NT2/D1 (cell line): ENCODE data around the gene PGBD5.

Source experiments
- SUZ12 ChIP-seq: IDR thresholded peaks from 2 replicates; pipeline ENCODE4 v1.6.1; 2011; ENCODE audit not compliant: insufficient read length, insufficient read depth; ENCODE audit errors: extremely low read depth
- YY1 ChIP-seq: IDR thresholded peaks from 2 replicates; pipeline ENCODE4 v1.6.1; 2011; ENCODE audit not compliant: insufficient read length, insufficient read depth

DNA sequence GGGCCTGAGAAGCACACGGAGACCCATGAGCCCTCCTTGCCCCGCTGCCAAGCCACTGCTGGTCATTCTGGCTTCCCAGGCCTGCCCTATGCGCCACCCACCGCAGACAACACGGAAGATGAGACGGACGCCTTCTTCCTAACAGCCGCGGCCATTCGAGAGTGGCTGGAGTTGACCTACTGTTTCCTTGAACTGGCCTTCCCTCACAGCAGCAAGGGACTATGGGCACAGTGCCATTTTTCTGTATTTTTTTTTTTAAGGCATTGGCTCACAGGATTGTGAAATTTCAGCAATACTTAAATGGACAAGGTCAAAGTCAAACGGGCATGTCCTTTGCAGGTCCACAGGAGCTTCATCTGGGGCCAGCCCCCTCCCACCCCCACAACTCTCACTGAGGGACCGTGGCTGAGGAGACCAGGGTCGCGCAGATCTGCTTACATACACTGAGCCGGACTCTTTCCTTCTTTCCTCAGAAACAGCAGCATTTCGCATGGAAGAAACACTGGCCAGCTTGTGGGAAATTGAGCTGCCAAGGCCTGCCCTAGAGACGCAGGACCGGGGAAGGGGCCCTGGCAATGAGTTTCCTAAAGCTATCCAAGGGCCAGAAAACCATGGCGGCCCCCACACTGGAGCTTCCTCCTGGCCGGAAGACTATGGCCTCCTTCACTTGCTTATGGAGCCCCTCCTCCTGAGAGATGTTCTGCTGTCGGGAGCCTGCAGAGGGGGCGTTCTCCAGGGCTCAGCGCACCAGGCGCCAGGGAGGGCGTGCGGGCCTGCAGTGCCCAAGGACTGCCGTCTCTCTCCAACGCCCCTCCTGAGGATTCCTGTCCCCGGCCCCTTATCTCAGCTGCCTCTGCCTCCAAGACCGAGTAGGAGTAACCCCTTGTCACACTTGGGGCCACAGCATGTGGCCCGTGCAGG lies 98.9 kb downstream of the PGBD5 start:
- TF ChIP-seq SUZ12, result no peak
- TF ChIP-seq YY1, result no peak
